ENCODE measurements around the gene POGLUT2. TPM values are rescaled to one million over a fixed set of nuclear protein-coding genes. Genes with fewer than 3 reads are reported as not detected.

The POGLUT2 gene
- total RNA-seq = 1 to 10 TPM in 2 of 4 donors, under 1 TPM in 1, not detected in 1; 0.75 to 3.5 (median 2.0) TPM

DNA sequence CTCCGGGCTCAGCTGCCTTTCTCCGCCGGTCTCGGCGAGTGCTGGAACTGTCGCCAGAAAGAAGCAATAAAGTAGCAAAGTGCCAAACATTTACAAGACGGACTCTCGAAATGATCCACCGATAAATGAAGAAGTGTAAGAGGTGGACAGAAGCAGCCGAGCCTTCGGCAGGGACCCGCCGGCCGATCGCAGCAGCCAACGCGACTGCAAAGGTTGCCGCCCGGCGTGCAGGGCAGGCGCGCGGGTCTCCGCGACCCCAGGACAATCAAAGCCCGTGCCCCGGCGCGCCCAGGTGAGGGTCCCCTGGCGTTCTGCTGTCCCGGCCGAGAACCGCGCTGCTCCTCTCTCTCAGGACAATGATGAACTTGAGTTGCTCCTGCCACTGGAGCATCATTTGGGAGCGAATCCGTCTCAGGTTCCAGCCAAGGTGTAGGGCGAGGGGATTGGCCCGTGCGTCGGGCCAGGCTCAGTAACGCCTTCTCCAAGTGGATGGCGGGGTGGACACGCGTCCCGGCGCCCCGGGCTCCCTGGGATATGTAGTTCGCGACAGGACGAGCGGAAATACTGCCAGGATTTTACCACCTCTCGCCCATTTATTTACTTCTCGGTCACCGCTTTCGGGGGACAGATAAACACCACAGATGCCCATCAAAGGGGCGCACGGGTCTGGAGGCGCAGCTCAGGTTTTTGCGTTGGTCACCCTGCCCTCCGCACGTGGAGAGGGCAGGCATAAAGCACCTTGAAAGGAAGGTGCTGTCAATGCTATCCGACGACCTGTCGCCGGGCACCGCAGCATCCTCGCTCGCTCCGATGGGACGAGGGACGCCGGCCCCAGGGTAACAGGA is at the start of gene POGLUT2, which contains the start of gene BIVM:
POGLUT2 (minus strand) TSS at position 396 of the 845 bp plus-strand sequence; CDS start at position 90, 306 bp downstream.
BIVM (plus strand) TSS at position 539 of the 845 bp plus-strand sequence. CDS start 8,149 bp downstream, outside the sequence.
- peak; percentile 91 for DNase-seq
- Histone ChIP-seq H3K4me3 (peak within 1 kb of the TSS; percentile 60 to 79 (median 64)), H3K4me1 (peaks cover 0 to 28% (median 2%) of the 10 kb centered on the region in 4 donors), H3K27me3 (no peaks in the 10 kb centered on the region), H3K36me3 (no peaks in the 10 kb centered on the region), H3K9me3 (no peaks in the 10 kb centered on the region), H3K27ac (peak within 1 kb of the TSS; percentile 83 to 90 (median 84))
- WGBS, 2 donors (ENCODE audit: low coverage in 1 of 2) = 1% methylated on average over 60 of the region's 72 CpGs; no CpG with 5 or more reads in 1 of the 2 donors
- TF ChIP-seq POLR2AphosphoS5 (IDR thresholded peaks at IDR 0.05) = peak; percentile 27 to 40 (median 28)
- no peak for TF ChIP-seq EP300 (IDR thresholded peaks at IDR 0.05; ENCODE audit: low read depth)
- intact Hi-C loops (cut with DNase I; ENCODE audit: low total_unique reads) (loop anchor here (2.0 kb wide), 1 partner anchor 24 kb away; no protein-coding TSS in a partner anchor), in situ Hi-C loops (cut with MboI; ENCODE audit: low pct_ligation_motif_present in 1 of 4, low pct_unique_long_range_greater_than_20kb in 1 of 4, low sequenced_read_pairs in 3 of 4) (no loop called here)

GRCh38 chr13:102847272-102848234 is 48.8 kb upstream of the POGLUT2 start:
- peak overlapping the region; percentile 96 to 100 (median 100) for H3K27ac ChIP-seq
- in situ Hi-C loops (cut with MboI; ENCODE audit: low pct_ligation_motif_present in 1 of 4, low pct_unique_long_range_greater_than_20kb in 1 of 4, low sequenced_read_pairs in 3 of 4) (loop anchor here in 2 of 4 donors (5.0 to 10.0 kb wide), 2 partner anchors 250 to 263 kb away; partner anchors contain the start of gene TPP2 (in 1 of the 2)), intact Hi-C loops (cut with DNase I; ENCODE audit: low total_unique reads) (loop anchor here (5.0 kb wide), 2 partner anchors 45 to 250 kb away; partner anchors contain the start of gene TPP2)
- peaks cover 7 to 31% (median 17%) of the 10 kb centered on the region in 4 donors for H3K4me1 ChIP-seq
- no peaks in the 10 kb centered on the region for H3K27me3 ChIP-seq
- DNase-seq = no peak
- peak overlapping the region; percentile 69 to 94 (median 82) for H3K4me3 ChIP-seq
- WGBS, 2 donors (ENCODE audit: low coverage in 1 of 2) = 14 to 17% methylated on average over 10 to 12 of the region's 12 CpGs
- H3K9me3 ChIP-seq = no peaks in the 10 kb centered on the region
- peaks cover 0 to 6% (median 0%) of the 10 kb centered on the region in 4 donors for H3K36me3 ChIP-seq
- TF ChIP-seq POLR2AphosphoS5 (IDR thresholded peaks at IDR 0.05) = no peak
- TF ChIP-seq EP300 (IDR thresholded peaks at IDR 0.05; ENCODE audit: low read depth) = no peak
- TF ChIP-seq, protein P1, sequence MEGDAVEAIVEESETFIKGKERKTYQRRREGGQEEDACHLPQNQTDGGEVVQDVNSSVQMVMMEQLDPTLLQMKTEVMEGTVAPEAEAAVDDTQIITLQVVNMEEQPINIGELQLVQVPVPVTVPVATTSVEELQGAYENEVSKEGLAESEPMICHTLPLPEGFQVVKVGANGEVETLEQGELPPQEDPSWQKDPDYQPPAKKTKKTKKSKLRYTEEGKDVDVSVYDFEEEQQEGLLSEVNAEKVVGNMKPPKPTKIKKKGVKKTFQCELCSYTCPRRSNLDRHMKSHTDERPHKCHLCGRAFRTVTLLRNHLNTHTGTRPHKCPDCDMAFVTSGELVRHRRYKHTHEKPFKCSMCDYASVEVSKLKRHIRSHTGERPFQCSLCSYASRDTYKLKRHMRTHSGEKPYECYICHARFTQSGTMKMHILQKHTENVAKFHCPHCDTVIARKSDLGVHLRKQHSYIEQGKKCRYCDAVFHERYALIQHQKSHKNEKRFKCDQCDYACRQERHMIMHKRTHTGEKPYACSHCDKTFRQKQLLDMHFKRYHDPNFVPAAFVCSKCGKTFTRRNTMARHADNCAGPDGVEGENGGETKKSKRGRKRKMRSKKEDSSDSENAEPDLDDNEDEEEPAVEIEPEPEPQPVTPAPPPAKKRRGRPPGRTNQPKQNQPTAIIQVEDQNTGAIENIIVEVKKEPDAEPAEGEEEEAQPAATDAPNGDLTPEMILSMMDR (IDR thresholded peaks at IDR 0.05) = peak; percentile 64 to 78 (median 73)
- TF ChIP-seq POLR2A (IDR thresholded peaks at IDR 0.05) = no peak

DNA sequence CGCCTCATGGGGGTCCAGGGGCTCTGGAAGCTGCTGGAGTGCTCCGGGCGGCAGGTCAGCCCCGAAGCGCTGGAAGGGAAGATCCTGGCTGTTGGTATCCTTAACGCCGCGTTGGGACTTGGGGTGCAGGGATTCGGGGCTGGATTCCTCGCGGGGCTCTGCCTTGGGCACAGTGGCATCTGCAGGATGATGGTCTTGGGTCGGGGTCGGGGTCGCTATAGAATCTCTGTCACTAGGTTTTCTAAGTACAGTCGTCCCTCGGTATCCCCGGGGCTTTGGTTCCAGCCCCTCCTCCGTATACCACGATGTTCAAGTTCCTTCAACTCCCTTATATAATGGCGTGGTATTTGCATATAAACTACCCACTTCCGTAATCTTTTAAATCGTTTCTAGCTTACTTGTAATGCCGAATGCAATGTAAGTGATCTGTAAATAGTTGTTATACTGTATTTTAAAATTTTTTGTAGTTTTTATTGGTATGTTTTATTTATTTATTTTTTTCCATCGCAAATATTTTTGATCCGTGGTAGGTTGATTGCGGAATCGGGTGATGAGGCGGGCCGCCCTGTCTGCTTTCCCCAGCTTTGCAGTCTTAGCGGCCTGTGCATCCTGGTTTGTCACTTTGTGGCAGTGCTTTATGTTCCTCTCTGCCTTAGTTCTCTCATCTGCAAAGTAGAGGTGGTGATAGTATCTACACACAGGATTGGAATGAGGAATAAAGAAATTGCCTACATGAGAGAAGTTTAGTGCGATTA is 47.7 kb upstream of the POGLUT2 start:
- DNase-seq = peak; percentile 60
- Histone ChIP-seq H3K27ac (peak overlapping the region; percentile 96 to 100 (median 100)), H3K36me3 (no peaks in the 10 kb centered on the region), H3K4me3 (peak overlapping the region; percentile 69 to 94 (median 82)), H3K4me1 (peaks cover 7 to 31% (median 17%) of the 10 kb centered on the region in 4 donors), H3K9me3 (no peaks in the 10 kb centered on the region), H3K27me3 (no peaks in the 10 kb centered on the region)
- 0 to 1% methylated on average over 16 to 31 of the region's 31 CpGs for WGBS, 2 donors (ENCODE audit: low coverage in 1 of 2)
- intact Hi-C loops (cut with DNase I; ENCODE audit: low total_unique reads) (loop anchor here (5.0 kb wide), 2 partner anchors 44 to 249 kb away; partner anchors contain the start of gene TPP2), in situ Hi-C loops (cut with MboI; ENCODE audit: low pct_ligation_motif_present in 1 of 4, low pct_unique_long_range_greater_than_20kb in 1 of 4, low sequenced_read_pairs in 3 of 4) (loop anchor here in 2 of 4 donors (5.0 to 10.0 kb wide), 2 partner anchors 249 to 262 kb away; partner anchors contain the start of gene TPP2 (in 1 of the 2))
- peak; percentile 3 to 37 (median 18) for TF ChIP-seq POLR2AphosphoS5 (IDR thresholded peaks at IDR 0.05)
- no peak for TF ChIP-seq EP300 (IDR thresholded peaks at IDR 0.05; ENCODE audit: low read depth)

DNA sequence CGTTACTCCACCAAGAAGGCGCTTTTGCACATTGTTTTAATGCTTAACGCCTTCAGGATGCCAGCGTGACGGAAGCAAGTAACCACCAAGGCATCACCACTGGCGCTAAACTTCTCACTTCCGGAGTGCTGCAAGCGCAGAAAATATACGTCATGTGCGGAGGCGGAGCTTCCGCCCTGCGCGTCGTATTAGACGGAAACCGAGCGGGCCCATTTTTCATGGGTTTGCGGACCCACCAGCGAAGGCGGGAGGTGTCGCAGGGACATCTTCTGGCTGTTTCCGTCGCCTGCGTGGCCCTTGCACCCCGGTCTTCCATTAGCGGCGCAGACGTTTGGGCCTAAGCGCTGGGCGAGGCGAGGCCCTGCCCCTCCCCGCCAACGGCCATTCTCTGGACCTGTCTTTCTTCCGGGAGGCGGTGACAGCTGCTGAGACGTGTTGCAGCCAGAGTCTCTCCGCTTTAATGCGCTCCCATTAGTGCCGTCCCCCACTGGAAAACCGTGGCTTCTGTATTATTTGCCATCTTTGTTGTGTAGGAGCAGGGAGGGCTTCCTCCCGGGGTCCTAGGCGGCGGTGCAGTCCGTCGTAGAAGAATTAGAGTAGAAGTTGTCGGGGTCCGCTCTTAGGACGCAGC is 47.0 kb upstream of the POGLUT2 start, which contains the start of gene ERCC5:
ERCC5 (plus strand) TSS at position 403 of the 631 bp plus-strand sequence. CDS start 235 bp downstream, outside the sequence.
- no peaks in the 10 kb centered on the region for H3K27me3 ChIP-seq
- whole genome bisulfite sequencing, 2 donors (ENCODE audit: low coverage in 1 of 2) = 0 to 1% methylated on average over 2 to 49 of the region's 49 CpGs
- peaks cover 7 to 31% (median 17%) of the 10 kb centered on the region in 4 donors for H3K4me1 ChIP-seq
- DNase-seq = peak; percentile 96
- H3K9me3 ChIP-seq = no peaks in the 10 kb centered on the region
- H3K27ac ChIP-seq = peak within 1 kb of the TSS; percentile 96 to 100 (median 100)
- in situ Hi-C loops (cut with MboI; ENCODE audit: low pct_ligation_motif_present in 1 of 4, low pct_unique_long_range_greater_than_20kb in 1 of 4, low sequenced_read_pairs in 3 of 4) (loop anchor here in 2 of 4 donors (5.0 to 10.0 kb wide), 2 partner anchors 248 to 261 kb away; partner anchors contain the start of gene TPP2 (in 1 of the 2)), intact Hi-C loops (cut with DNase I; ENCODE audit: low total_unique reads) (loop anchor here (5.0 kb wide), 2 partner anchors 43 to 248 kb away; partner anchors contain the start of gene TPP2)
- peak; percentile 91 to 96 (median 94) for TF ChIP-seq POLR2AphosphoS5 (IDR thresholded peaks at IDR 0.05)
- TF ChIP-seq POLR2A (IDR thresholded peaks at IDR 0.05) = peak; percentile 92
- TF ChIP-seq, protein P1 (IDR thresholded peaks at IDR 0.05) = no peak
- TF ChIP-seq EP300 (IDR thresholded peaks at IDR 0.05; ENCODE audit: low read depth) = peak; percentile 71
- H3K4me3 ChIP-seq = peak within 1 kb of the TSS; percentile 69 to 94 (median 82)
- no peaks in the 10 kb centered on the region for H3K36me3 ChIP-seq

Measured in transverse colon (tissue), 4 donors.